ENCODE results near the gene GNA12. TPM values are rescaled to one million over a fixed set of nuclear protein-coding genes. Genes with fewer than 3 reads are reported as not detected.
"Not testable (repeated sequence)": the region's sequence is repeated elsewhere in the genome, so short reads cannot be mapped to it uniquely, and the experiment has no call there.

The GNA12 gene
- total RNA-seq, 3 donors from 2014 or later = 21.7 to 57.7 (median 25.7) TPM

- DNase-seq = no peak
- Histone ChIP-seq H3K9me3 (no peaks in the 10 kb centered on the region), H3K4me1 (ENCODE audit: low read depth) (peaks cover 10% of the 10 kb centered on the region), H3K36me3 (ENCODE audit: low read depth) (no peaks in the 10 kb centered on the region), H3K4me3 (no peak overlapping the region)
- ATAC-seq = peak; percentile 4
- TF ChIP-seq CTCF (IDR thresholded peaks at IDR 0.05) = no peak
- intact Hi-C loops (cut with DNase I, micrococcal nuclease) = loop anchor here in 1 of 2 donors (10.0 kb wide), 1 partner anchor 294 kb away; no protein-coding TSS in a partner anchor
These were observed 16.6 kb upstream of the GNA12 start for GRCh38 chr7:2860627-2861133.

GRCh38 chr7:2859952-2860351, 15.8 kb upstream of the GNA12 start:
- H3K9me3 ChIP-seq = no peaks in the 10 kb centered on the region
- intact Hi-C loops (cut with DNase I, micrococcal nuclease) = loop anchor here in 1 of 2 donors (10.0 kb wide), 1 partner anchor 295 kb away; no protein-coding TSS in a partner anchor
- H3K4me1 ChIP-seq (ENCODE audit: low read depth) = peaks cover 10% of the 10 kb centered on the region
- ATAC-seq (no peak), DNase-seq (no peak)
- no peak for TF ChIP-seq CTCF (IDR thresholded peaks at IDR 0.05)
- no peak overlapping the region for H3K4me3 ChIP-seq
- H3K36me3 ChIP-seq (ENCODE audit: low read depth) = no peaks in the 10 kb centered on the region

- no peaks in the 10 kb centered on the region for H3K36me3 ChIP-seq (ENCODE audit: low read depth)
- H3K4me3 ChIP-seq = no peak overlapping the region
- ATAC-seq = no peak
- intact Hi-C loops (cut with DNase I, micrococcal nuclease) = no loop called here
- H3K4me1 ChIP-seq (ENCODE audit: low read depth) = peaks cover 3% of the 10 kb centered on the region
- DNase-seq = no peak
- no peaks in the 10 kb centered on the region for H3K9me3 ChIP-seq
- TF ChIP-seq CTCF (IDR thresholded peaks at IDR 0.05) = no peak
These were observed 14.5 kb upstream of the GNA12 start for GRCh38 chr7:2858621-2859020.

- H3K36me3 ChIP-seq (ENCODE audit: low read depth) = no peaks in the 10 kb centered on the region
- no peak for TF ChIP-seq CTCF (IDR thresholded peaks at IDR 0.05)
- DNase-seq (no peak), ATAC-seq (no peak)
- no peaks in the 10 kb centered on the region for H3K4me1 ChIP-seq (ENCODE audit: low read depth)
- intact Hi-C loops (cut with DNase I, micrococcal nuclease) = no loop called here
- H3K9me3 ChIP-seq = no peaks in the 10 kb centered on the region
- no peak overlapping the region for H3K4me3 ChIP-seq
These were observed 12.5 kb upstream of the GNA12 start for GRCh38 chr7:2856388-2857169.

- TF ChIP-seq CTCF (IDR thresholded peaks at IDR 0.05) = no peak
- intact Hi-C loops (cut with DNase I, micrococcal nuclease) = no loop called here
- H3K36me3 ChIP-seq (ENCODE audit: low read depth) = no peaks in the 10 kb centered on the region
- no peak for ATAC-seq
- H3K4me3 ChIP-seq = no peak overlapping the region
- no peak for DNase-seq
- H3K9me3 ChIP-seq = no peaks in the 10 kb centered on the region
- H3K4me1 ChIP-seq (ENCODE audit: low read depth) = no peaks in the 10 kb centered on the region
These were observed 11.3 kb upstream of the GNA12 start for GRCh38 chr7:2855386-2855785.

GRCh38 chr7:2853552-2853951, 9.4 kb upstream of the GNA12 start:
- H3K4me3 ChIP-seq; H3K4me1 ChIP-seq (ENCODE audit: low read depth); H3K36me3 ChIP-seq (ENCODE audit: low read depth); intact Hi-C loops (cut with DNase I, micrococcal nuclease); ATAC-seq; H3K9me3 ChIP-seq; DNase-seq: not testable (repeated sequence)
